CD14-positive monocyte (primary cell): ENCODE measurements around the gene LOXHD1. TPM values are rescaled to one million over a fixed set of nuclear protein-coding genes. Genes with fewer than 3 reads are reported as not detected.

ENCODE experiments used
- DNase-seq, 3 donors: peaks; one replicate each; pipeline ENCODE4 v3.0.0-alpha.2; 2011 to 2022
- H2AFZ ChIP-seq: 2 replicates; pipeline ENCODE4 v1.6.0; 2012; ENCODE audit warnings: mild to moderate bottlenecking, low read depth, low read length, inconsistent platforms; ENCODE audit not compliant: insufficient read depth, poor library complexity, severe bottlenecking
- H3K27ac ChIP-seq, 2 donors: 1 replicate in 1 of 2; 2 replicates in 1 of 2; pipeline ENCODE4 v1.5.1; 2012 to 2013; ENCODE audit warnings: low read length in 2 of 2, control low read depth in 1 of 2, inconsistent platforms in 1 of 2, low read depth in 1 of 2, mild to moderate bottlenecking in 1 of 2
- H3K27me3 ChIP-seq, 2 donors: one replicate each; pipeline versions ENCODE4 v1.6.0 to v1.6.1; 2011 to 2013; ENCODE audit warnings: low read length in 2 of 2; ENCODE audit not compliant: control insufficient read depth in 2 of 2, insufficient read depth in 2 of 2
- H3K36me3 ChIP-seq, 2 donors: replicated peaks in 1 of 2; 1 replicate in 1 of 2; 2 replicates in 1 of 2; pipeline versions ENCODE4 v1.5.1 to v1.6.1; 2012 to 2013; ENCODE audit warnings: low read length in 2 of 2, control low read depth in 1 of 2, inconsistent platforms in 1 of 2, mild to moderate bottlenecking in 1 of 2; ENCODE audit not compliant: insufficient read depth in 2 of 2, control insufficient read depth in 1 of 2
- H3K4me1 ChIP-seq, 2 donors: 1 replicate in 1 of 2; 2 replicates in 1 of 2; pipeline versions ENCODE4 v1.5.1 to v1.6.1; 2012 to 2013; ENCODE audit warnings: low read length in 2 of 2, control low read depth in 1 of 2, inconsistent platforms in 1 of 2, mild to moderate bottlenecking in 1 of 2, moderate library complexity in 1 of 2; ENCODE audit not compliant: insufficient read depth in 2 of 2, control insufficient read depth in 1 of 2
- H3K4me2 ChIP-seq: replicated peaks from 2 replicates; pipeline ENCODE3; 2012; ENCODE audit warnings: low read length, moderate library complexity, mild to moderate bottlenecking; ENCODE audit not compliant: poor library complexity, severe bottlenecking; ENCODE audit errors: extremely low read depth
- H3K4me3 ChIP-seq, 3 experiments: fragments of 200-600 bp in 1 of 3; sonication (generic) in 1 of 3; replicated peaks in 1 of 3; 1 replicate in 2 of 3; 2 replicates in 1 of 3; pipeline ENCODE4 v1.5.1; 2011 to 2013; ENCODE audit warnings: low read length in 3 of 3, mild to moderate bottlenecking in 3 of 3, control low read depth in 2 of 3, low read depth in 2 of 3, inconsistent platforms in 1 of 3, moderate library complexity in 1 of 3
- H3K79me2 ChIP-seq: 2 replicates; pipeline ENCODE4 v1.6.0; 2012; ENCODE audit warnings: mild to moderate bottlenecking, control low read depth, inconsistent platforms, low read length, moderate library complexity; ENCODE audit not compliant: insufficient read depth
- H3K9ac ChIP-seq: 2 replicates; pipeline ENCODE4 v1.6.0; 2017; ENCODE audit warnings: low read length, mild to moderate bottlenecking; ENCODE audit not compliant: insufficient read depth, poor library complexity, severe bottlenecking
- H3K9me3 ChIP-seq, 2 donors: replicated peaks in 1 of 2; 1 replicate in 1 of 2; 2 replicates in 1 of 2; pipeline versions ENCODE4 v1.5.1 to v1.6.1; 2012 to 2013; ENCODE audit warnings: low read length in 2 of 2, control low read depth in 1 of 2; ENCODE audit not compliant: control insufficient read depth in 1 of 2, insufficient read depth in 1 of 2
- H4K20me1 ChIP-seq: 2 replicates; pipeline ENCODE4 v1.6.0; 2012; ENCODE audit warnings: mild to moderate bottlenecking, low read length, control low read depth, moderate library complexity; ENCODE audit not compliant: insufficient read depth
- H3K27ac Mint-ChIP-seq, 7 donors: one replicate each; pipeline ENCODE4 v1.8.0; 2020; ENCODE audit warnings: mild to moderate bottlenecking in 7 of 7, mixed read lengths in 7 of 7, moderate library complexity in 6 of 7, inconsistent platforms in 2 of 7
- H3K27me3 Mint-ChIP-seq, 3 donors: one replicate each; pipeline ENCODE4 v1.8.0; 2021 to 2022; ENCODE audit warnings: low read depth in 3 of 3, mild to moderate bottlenecking in 3 of 3, mixed read lengths in 3 of 3, moderate library complexity in 3 of 3, inconsistent platforms in 1 of 3
- H3K36me3 Mint-ChIP-seq, 2 donors: one replicate each; pipeline ENCODE4 v1.8.0; 2020; ENCODE audit warnings: mixed read lengths in 2 of 2, inconsistent platforms in 1 of 2, mild to moderate bottlenecking in 1 of 2
- H3K4me1 Mint-ChIP-seq: one replicate; pipeline ENCODE4 v1.8.0; 2020; ENCODE audit warnings: mild to moderate bottlenecking, mixed read lengths
- H3K4me3 Mint-ChIP-seq, 2 donors: one replicate each; pipeline ENCODE4 v1.8.0; 2020; ENCODE audit warnings: mild to moderate bottlenecking in 2 of 2, mixed read lengths in 2 of 2, moderate library complexity in 1 of 2
- H3K9me3 Mint-ChIP-seq, 7 donors: one replicate each; pipeline ENCODE4 v1.8.0; 2020 to 2022; ENCODE audit warnings: mixed read lengths in 7 of 7, mild to moderate bottlenecking in 6 of 7, moderate library complexity in 6 of 7, inconsistent platforms in 2 of 7
- whole genome bisulfite sequencing: methylation state at CpG from one replicate; pipeline ENCODE4 v1.1.5; 2013; ENCODE audit warnings: missing lambda C conversion rate; ENCODE audit not compliant: insufficient coverage; 5-methylcytosine and 5-hydroxymethylcytosine counted together
- intact Hi-C, 2 donors: fragments of 100-400 bp; cut with micrococcal nuclease; formaldehyde crosslinking; loops; one replicate each; pipeline versions ENCODE4 v1.15.0 to v1.15.1; 2023
- polyA plus RNA-seq, 3 donors: library from polyadenylated mRNA; depleted of rRNA in 1 of 3; unstranded in 2 of 3; stranded (reverse) in 1 of 3; fragments of 300-500 nt in 2 of 3; fragments of >200 nt in 1 of 3; fragmentation: Illumina TruSeq in 2 of 3; gene quantifications; 1 replicate in 2 of 3; 2 replicates in 1 of 3; pipeline ENCODE4 v1.2.3, GENCODE V29; 2012 to 2021
- TF ChIP-seq, protein P1 (sequence below): fragments of 200-600 bp; IDR thresholded peaks from one replicate; pipeline ENCODE4 v1.8.0; 2022; ENCODE audit warnings: antibody characterized with exemption, mild to moderate bottlenecking

Gene LOXHD1
- polyA plus RNA-seq, 3 donors, result 0.33 to 10.9 (median 0.61) TPM

DNA sequence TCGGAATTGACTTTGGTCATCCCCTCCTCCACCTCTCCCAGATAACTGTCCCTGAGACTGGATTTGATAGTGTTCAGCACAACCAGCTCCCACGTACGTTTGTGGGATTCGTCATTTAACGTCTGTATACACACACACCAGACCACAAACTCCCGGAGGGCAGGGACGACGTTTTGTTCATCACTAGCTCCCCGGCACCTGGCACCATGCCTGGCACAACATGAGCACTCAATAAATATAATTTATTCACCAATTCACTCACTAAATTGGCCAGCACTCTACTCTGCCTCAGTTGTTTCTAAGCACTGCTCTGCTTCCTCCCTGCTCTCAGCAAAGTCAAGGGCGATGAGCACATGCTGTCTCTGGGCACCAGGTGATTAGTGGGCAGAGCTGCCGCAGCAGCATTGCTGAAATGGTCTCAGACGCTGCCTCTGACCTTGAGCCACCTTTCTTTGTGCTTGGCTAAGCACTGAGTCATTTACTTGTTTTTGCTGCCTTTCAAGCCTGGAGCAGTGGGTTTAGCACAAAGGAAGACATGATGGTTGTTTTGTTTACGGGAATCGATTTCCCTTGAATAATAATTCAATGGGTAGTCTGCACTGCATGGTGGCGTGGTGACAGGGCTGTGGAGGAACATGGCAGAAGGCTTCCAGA is 19.3 kb upstream of the LOXHD1 start:
- Mint-ChIP-seq H3K9me3 (peaks cover 0 to 4% (median 0%) of the 10 kb centered on the region in 7 donors), H3K27ac (no peak overlapping the region), H3K4me1 (peaks cover 7% of the 10 kb centered on the region), H3K4me3 (no peak overlapping the region), H3K36me3 (no peaks in the 10 kb centered on the region), H3K27me3 (peaks cover 10 to 19% (median 13%) of the 10 kb centered on the region in 3 donors)
- Histone ChIP-seq H3K9ac (no peak overlapping the region), H4K20me1 (no peaks in the 10 kb centered on the region), H3K36me3 (no peaks in the 10 kb centered on the region), H3K4me2 (no peak overlapping the region), H2AFZ (no peak overlapping the region), H3K79me2 (no peaks in the 10 kb centered on the region), H3K9me3 (no peaks in the 10 kb centered on the region), H3K4me3 (no peak overlapping the region), H3K4me1 (no peaks in the 10 kb centered on the region), H3K27me3 (no peaks in the 10 kb centered on the region), H3K27ac (no peak overlapping the region)
- TF ChIP-seq, protein P1, sequence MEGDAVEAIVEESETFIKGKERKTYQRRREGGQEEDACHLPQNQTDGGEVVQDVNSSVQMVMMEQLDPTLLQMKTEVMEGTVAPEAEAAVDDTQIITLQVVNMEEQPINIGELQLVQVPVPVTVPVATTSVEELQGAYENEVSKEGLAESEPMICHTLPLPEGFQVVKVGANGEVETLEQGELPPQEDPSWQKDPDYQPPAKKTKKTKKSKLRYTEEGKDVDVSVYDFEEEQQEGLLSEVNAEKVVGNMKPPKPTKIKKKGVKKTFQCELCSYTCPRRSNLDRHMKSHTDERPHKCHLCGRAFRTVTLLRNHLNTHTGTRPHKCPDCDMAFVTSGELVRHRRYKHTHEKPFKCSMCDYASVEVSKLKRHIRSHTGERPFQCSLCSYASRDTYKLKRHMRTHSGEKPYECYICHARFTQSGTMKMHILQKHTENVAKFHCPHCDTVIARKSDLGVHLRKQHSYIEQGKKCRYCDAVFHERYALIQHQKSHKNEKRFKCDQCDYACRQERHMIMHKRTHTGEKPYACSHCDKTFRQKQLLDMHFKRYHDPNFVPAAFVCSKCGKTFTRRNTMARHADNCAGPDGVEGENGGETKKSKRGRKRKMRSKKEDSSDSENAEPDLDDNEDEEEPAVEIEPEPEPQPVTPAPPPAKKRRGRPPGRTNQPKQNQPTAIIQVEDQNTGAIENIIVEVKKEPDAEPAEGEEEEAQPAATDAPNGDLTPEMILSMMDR, result no peak
- intact Hi-C loops, result no loop called here
- DNase-seq, result no peak
- 81% methylated on average over 13 of the region's 15 CpGs for WGBS

DNA sequence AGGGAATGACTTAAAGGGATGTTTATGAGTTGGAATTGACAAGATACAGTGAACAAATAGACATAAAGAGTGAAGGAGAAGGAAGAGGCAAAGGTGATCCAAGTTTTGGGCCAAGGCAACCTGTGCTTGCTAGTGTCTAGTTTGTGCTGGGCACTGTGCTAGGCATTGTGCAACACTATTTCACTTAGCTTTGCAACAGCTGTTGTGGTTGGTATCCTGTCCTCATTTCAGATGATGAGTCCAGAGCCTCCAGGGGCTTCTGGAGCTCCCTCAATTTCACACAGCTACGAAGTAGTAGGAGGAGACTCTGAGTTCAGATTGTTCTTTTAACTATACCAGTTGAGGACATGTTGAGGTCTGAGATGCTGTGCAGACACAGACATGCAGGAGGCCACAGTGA is 18.1 kb upstream of the LOXHD1 start:
- Mint-ChIP-seq H3K4me1 (peaks cover 2% of the 10 kb centered on the region), H3K27me3 (peaks cover 10 to 25% (median 14%) of the 10 kb centered on the region in 3 donors), H3K4me3 (no peak overlapping the region), H3K36me3 (no peaks in the 10 kb centered on the region), H3K27ac (no peak overlapping the region), H3K9me3 (peaks cover 0 to 3% (median 0%) of the 10 kb centered on the region in 7 donors)
- Histone ChIP-seq H3K27ac (no peak overlapping the region), H2AFZ (no peak overlapping the region), H3K36me3 (no peaks in the 10 kb centered on the region), H3K9me3 (no peaks in the 10 kb centered on the region), H4K20me1 (no peaks in the 10 kb centered on the region), H3K27me3 (no peaks in the 10 kb centered on the region), H3K4me3 (no peak overlapping the region), H3K79me2 (no peaks in the 10 kb centered on the region), H3K4me1 (no peaks in the 10 kb centered on the region), H3K4me2 (no peak overlapping the region), H3K9ac (no peak overlapping the region)
- TF ChIP-seq, protein P1, result no peak
- no CpG with 5 or more reads among the region's 1 CpG for WGBS
- intact Hi-C loops, result no loop called here
- no peak for DNase-seq
